NCI-H2196 (cell line): Measurements from ENCODE around the gene CBR4.
"Not testable (repeated sequence)": the region's sequence is repeated elsewhere in the genome, so short reads cannot be mapped to it uniquely, and the experiment has no call there.

Experiments used
- DNase-seq: peaks from one replicate; lab custom pipeline; 2025; ENCODE audit not compliant: unreplicated experiment; lab: John Stamatoyannopoulos, UW

The CBR4 gene

GRCh38 chr4:169035871-169036620, 26.0 kb upstream of the CBR4 start:
- not testable (repeated sequence) for DNase-seq

GRCh38 chr4:169033660-169034059, 23.6 kb upstream of the CBR4 start:
- no peak for DNase-seq

GRCh38 chr4:169032883-169033645, 23.0 kb upstream of the CBR4 start:
- no peak for DNase-seq

GRCh38 chr4:169032194-169032593, 22.1 kb upstream of the CBR4 start:
- DNase-seq: no peak

- DNase-seq: no peak
Observed at GRCh38 chr4:169031392-169031791, 21.3 kb upstream of the CBR4 start.

- DNase-seq: no peak
Observed at GRCh38 chr4:169030562-169030982, 20.5 kb upstream of the CBR4 start.

GRCh38 chr4:169029947-169030346, 19.9 kb upstream of the CBR4 start:
- DNase-seq: no peak

GRCh38 chr4:169027663-169028062, 17.6 kb upstream of the CBR4 start:
- no peak for DNase-seq

- no peak for DNase-seq
Observed at GRCh38 chr4:169025184-169025583, 15.1 kb upstream of the CBR4 start.

GRCh38 chr4:169024762-169025161, 14.7 kb upstream of the CBR4 start:
- peak; percentile 5 for DNase-seq

GRCh38 chr4:169018406-169018805, 8.4 kb upstream of the CBR4 start:
- DNase-seq: no peak

GRCh38 chr4:169017971-169018370, 7.9 kb upstream of the CBR4 start:
- DNase-seq: no peak

- no peak for DNase-seq
Observed at GRCh38 chr4:169015186-169015623, 5.2 kb upstream of the CBR4 start.

GRCh38 chr4:169014586-169014985, 4.5 kb upstream of the CBR4 start:
- DNase-seq: no peak

- DNase-seq: no peak
Observed at GRCh38 chr4:169013396-169013795, 3.3 kb upstream of the CBR4 start.

- no peak for DNase-seq
Observed at GRCh38 chr4:169012049-169012448, 2.0 kb upstream of the CBR4 start.

GRCh38 chr4:169009286-169010124, 550 bp downstream of the CBR4 start:
- DNase-seq: peak; percentile 51

GRCh38 chr4:169005453-169006099, 4.5 kb downstream of the CBR4 start:
- DNase-seq: no peak

GRCh38 chr4:169000315-169000714, 9.7 kb downstream of the CBR4 start:
- no peak for DNase-seq

- DNase-seq: no peak
Observed at GRCh38 chr4:168999809-169000208, 10.2 kb downstream of the CBR4 start.

- no peak for DNase-seq
Observed at GRCh38 chr4:168998596-168998995, 11.5 kb downstream of the CBR4 start.
